HG03439 (cell line): ENCODE data around the gene NISCH.

Source experiments
- ATAC-seq: cut with Tn5 transposase; IDR thresholded peaks from one replicate; pipeline ENCODE4 v1.9.1; 2021; ENCODE audit warnings: mild to moderate bottlenecking, moderate library complexity; ENCODE audit not compliant: unreplicated experiment

NISCH gene

GRCh38 chr3:52446631-52447511, 8.5 kb upstream of the NISCH start:
- no peak for ATAC-seq

- no peak for ATAC-seq
These were observed 7.7 kb upstream of the NISCH start for GRCh38 chr3:52447512-52448355.

GRCh38 chr3:52450489-52451236, 4.7 kb upstream of the NISCH start:
- no peak for ATAC-seq

- ATAC-seq: no peak
These were observed 3.9 kb upstream of the NISCH start for GRCh38 chr3:52451237-52452083.

- no peak for ATAC-seq
These were observed 3.3 kb upstream of the NISCH start for GRCh38 chr3:52452126-52452525.

- no peak for ATAC-seq
These were observed 2.7 kb upstream of the NISCH start for GRCh38 chr3:52452570-52453221.

- no peak for ATAC-seq
These were observed 1.7 kb upstream of the NISCH start, which contains the start of gene TNNC1 for GRCh38 chr3:52453496-52454249. Gene TNNC1 (minus strand): TSS chr3:52454041. CDS start chr3:52454015, 26 bp downstream.

GRCh38 chr3:52454250-52454937, 1.0 kb upstream of the NISCH start:
- no peak for ATAC-seq

- ATAC-seq: peak; percentile 2
These were observed 494 bp upstream of the NISCH start for GRCh38 chr3:52454938-52455282.

GRCh38 chr3:52456169-52456799, 880 bp downstream of the NISCH start:
- ATAC-seq: no peak

GRCh38 chr3:52456800-52457183, 1.4 kb downstream of the NISCH start:
- no peak for ATAC-seq

- ATAC-seq: no peak
These were observed 2.8 kb downstream of the NISCH start for GRCh38 chr3:52458031-52458760.

- no peak for ATAC-seq
These were observed 3.6 kb downstream of the NISCH start for GRCh38 chr3:52458770-52459545.

- no peak for ATAC-seq
These were observed 6.5 kb downstream of the NISCH start for GRCh38 chr3:52461874-52462273.

GRCh38 chr3:52463416-52463815, 8.0 kb downstream of the NISCH start:
- ATAC-seq: no peak

GRCh38 chr3:52468336-52468735, 12.9 kb downstream of the NISCH start:
- ATAC-seq: no peak

- no peak for ATAC-seq
These were observed 13.6 kb downstream of the NISCH start for GRCh38 chr3:52469001-52469400.
